ENCODE data around the gene MUCL3.

Gene MUCL3

GRCh38 chr6:31001281-31001888 lies 60.6 kb downstream of the MUCL3 start:
- no peak for TF ChIP-seq EZH2 (IDR thresholded peaks at IDR 0.05; ENCODE audit: borderline replicate concordance, low read length)
- TF ChIP-seq, protein P1, sequence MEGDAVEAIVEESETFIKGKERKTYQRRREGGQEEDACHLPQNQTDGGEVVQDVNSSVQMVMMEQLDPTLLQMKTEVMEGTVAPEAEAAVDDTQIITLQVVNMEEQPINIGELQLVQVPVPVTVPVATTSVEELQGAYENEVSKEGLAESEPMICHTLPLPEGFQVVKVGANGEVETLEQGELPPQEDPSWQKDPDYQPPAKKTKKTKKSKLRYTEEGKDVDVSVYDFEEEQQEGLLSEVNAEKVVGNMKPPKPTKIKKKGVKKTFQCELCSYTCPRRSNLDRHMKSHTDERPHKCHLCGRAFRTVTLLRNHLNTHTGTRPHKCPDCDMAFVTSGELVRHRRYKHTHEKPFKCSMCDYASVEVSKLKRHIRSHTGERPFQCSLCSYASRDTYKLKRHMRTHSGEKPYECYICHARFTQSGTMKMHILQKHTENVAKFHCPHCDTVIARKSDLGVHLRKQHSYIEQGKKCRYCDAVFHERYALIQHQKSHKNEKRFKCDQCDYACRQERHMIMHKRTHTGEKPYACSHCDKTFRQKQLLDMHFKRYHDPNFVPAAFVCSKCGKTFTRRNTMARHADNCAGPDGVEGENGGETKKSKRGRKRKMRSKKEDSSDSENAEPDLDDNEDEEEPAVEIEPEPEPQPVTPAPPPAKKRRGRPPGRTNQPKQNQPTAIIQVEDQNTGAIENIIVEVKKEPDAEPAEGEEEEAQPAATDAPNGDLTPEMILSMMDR (IDR thresholded peaks at IDR 0.05; ENCODE audit: low read length): no peak
- H2AFZ ChIP-seq (ENCODE audit: low read length): no peak overlapping the region
- no peaks in the 10 kb centered on the region for H3K9me2 ChIP-seq (ENCODE audit: low read depth, low read length)
- H3K4me2 ChIP-seq (ENCODE audit: low read length): no peak overlapping the region
- H3K9me3 ChIP-seq (ENCODE audit: low read length): no peaks in the 10 kb centered on the region
- no peaks in the 10 kb centered on the region for H3K36me3 ChIP-seq (ENCODE audit: insufficient read depth, low read length)
- no peak overlapping the region for H3K27ac ChIP-seq (ENCODE audit: low read depth, low read length, poor library complexity, severe bottlenecking)
- H3K79me2 ChIP-seq (ENCODE audit: insufficient read depth, low read length): no peaks in the 10 kb centered on the region
- no peak overlapping the region for H3K4me3 ChIP-seq (ENCODE audit: low read depth, low read length, poor library complexity, severe bottlenecking)
- H3K9ac ChIP-seq (ENCODE audit: low read length): no peak overlapping the region
- H3K27me3 ChIP-seq (ENCODE audit: insufficient read depth, low read length): no peaks in the 10 kb centered on the region
- H4K20me1 ChIP-seq (ENCODE audit: insufficient read depth, low read length): no peaks in the 10 kb centered on the region
- H3F3A ChIP-seq (ENCODE audit: insufficient read depth, low read length): no peaks in the 10 kb centered on the region
- H3K4me1 ChIP-seq (ENCODE audit: insufficient read depth, low read length, severe bottlenecking): no peaks in the 10 kb centered on the region

- no peak overlapping the region for H3K4me3 ChIP-seq (ENCODE audit: low read depth, low read length, poor library complexity, severe bottlenecking)
- H3K27ac ChIP-seq (ENCODE audit: low read depth, low read length, poor library complexity, severe bottlenecking): no peak overlapping the region
- no peaks in the 10 kb centered on the region for H3K9me3 ChIP-seq (ENCODE audit: low read length)
- H3K27me3 ChIP-seq (ENCODE audit: insufficient read depth, low read length): no peaks in the 10 kb centered on the region
- H2AFZ ChIP-seq (ENCODE audit: low read length): no peak overlapping the region
- no peaks in the 10 kb centered on the region for H3K36me3 ChIP-seq (ENCODE audit: insufficient read depth, low read length)
- no peaks in the 10 kb centered on the region for H3F3A ChIP-seq (ENCODE audit: insufficient read depth, low read length)
- H3K79me2 ChIP-seq (ENCODE audit: insufficient read depth, low read length): no peaks in the 10 kb centered on the region
- no peak overlapping the region for H3K9ac ChIP-seq (ENCODE audit: low read length)
- TF ChIP-seq, protein P1 (IDR thresholded peaks at IDR 0.05; ENCODE audit: low read length): no peak
- TF ChIP-seq EZH2 (IDR thresholded peaks at IDR 0.05; ENCODE audit: borderline replicate concordance, low read length): no peak
- H3K4me1 ChIP-seq (ENCODE audit: insufficient read depth, low read length, severe bottlenecking): no peaks in the 10 kb centered on the region
- H4K20me1 ChIP-seq (ENCODE audit: insufficient read depth, low read length): no peaks in the 10 kb centered on the region
- no peak overlapping the region for H3K4me2 ChIP-seq (ENCODE audit: low read length)
- no peaks in the 10 kb centered on the region for H3K9me2 ChIP-seq (ENCODE audit: low read depth, low read length)
Observed at GRCh38 chr6:31002471-31002870, 61.7 kb downstream of the MUCL3 start.
